ENCODE results near the gene RNASEL.

RNASEL gene

GRCh38 chr1:182601913-182602312 is 12.9 kb upstream of the RNASEL start:
- in situ Hi-C loops (cut with MboI; ENCODE audit: low sequenced_read_pairs) = no loop called here

GRCh38 chr1:182601416-182601786 is 12.3 kb upstream of the RNASEL start:
- in situ Hi-C loops (cut with MboI; ENCODE audit: low sequenced_read_pairs) = no loop called here

GRCh38 chr1:182600745-182601415 is 11.8 kb upstream of the RNASEL start:
- in situ Hi-C loops (cut with MboI; ENCODE audit: low sequenced_read_pairs) = no loop called here

DNA sequence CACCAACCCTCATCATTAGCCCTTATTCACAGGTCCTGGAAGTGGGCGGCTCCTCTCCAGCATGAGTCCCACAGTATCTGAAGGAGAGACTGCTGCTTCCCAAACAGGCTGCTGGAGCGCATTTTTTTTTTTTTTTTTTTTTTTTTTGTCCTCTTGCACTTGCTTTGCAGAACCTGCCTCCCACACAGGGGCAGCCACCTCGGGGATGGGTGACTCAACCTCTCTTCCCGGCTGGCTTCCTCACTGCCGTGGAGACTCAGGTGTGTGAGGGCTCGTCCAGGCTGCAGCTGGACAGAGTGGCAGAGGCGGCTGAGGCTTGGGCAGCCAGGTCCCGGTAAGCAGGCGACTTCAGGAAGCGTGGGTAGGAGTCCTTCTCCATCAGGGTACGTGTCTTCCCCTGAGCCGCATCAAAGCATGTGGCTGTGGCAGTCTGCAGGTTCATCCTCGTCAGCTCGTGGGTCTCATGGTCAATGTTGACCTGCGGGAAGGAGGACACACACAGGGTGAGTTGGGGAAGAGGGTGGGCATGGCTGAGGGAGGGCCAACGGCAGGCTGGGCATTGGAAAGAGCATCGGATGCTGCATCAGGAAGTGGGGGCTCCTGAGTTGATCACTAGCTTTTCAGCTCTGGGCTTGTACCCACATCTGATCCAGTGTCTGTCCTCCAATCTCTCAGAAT is 11.1 kb upstream of the RNASEL start:
- in situ Hi-C loops (cut with MboI; ENCODE audit: low sequenced_read_pairs) = no loop called here

- in situ Hi-C loops (cut with MboI; ENCODE audit: low sequenced_read_pairs) = no loop called here
Observed at GRCh38 chr1:182599339-182599738, 10.3 kb upstream of the RNASEL start.

- in situ Hi-C loops (cut with MboI; ENCODE audit: low sequenced_read_pairs) = no loop called here
Observed at GRCh38 chr1:182598296-182598695, 9.2 kb upstream of the RNASEL start.

GRCh38 chr1:182596934-182597333 is 7.9 kb upstream of the RNASEL start:
- in situ Hi-C loops (cut with MboI; ENCODE audit: low sequenced_read_pairs) = no loop called here

- in situ Hi-C loops (cut with MboI; ENCODE audit: low sequenced_read_pairs) = no loop called here
Observed at GRCh38 chr1:182595641-182596240, 6.7 kb upstream of the RNASEL start.

GRCh38 chr1:182589931-182590330 is 875 bp upstream of the RNASEL start:
- in situ Hi-C loops (cut with MboI; ENCODE audit: low sequenced_read_pairs) = no loop called here

- in situ Hi-C loops (cut with MboI; ENCODE audit: low sequenced_read_pairs) = no loop called here
Observed at GRCh38 chr1:182589520-182589919, 464 bp upstream of the RNASEL start.

DNA sequence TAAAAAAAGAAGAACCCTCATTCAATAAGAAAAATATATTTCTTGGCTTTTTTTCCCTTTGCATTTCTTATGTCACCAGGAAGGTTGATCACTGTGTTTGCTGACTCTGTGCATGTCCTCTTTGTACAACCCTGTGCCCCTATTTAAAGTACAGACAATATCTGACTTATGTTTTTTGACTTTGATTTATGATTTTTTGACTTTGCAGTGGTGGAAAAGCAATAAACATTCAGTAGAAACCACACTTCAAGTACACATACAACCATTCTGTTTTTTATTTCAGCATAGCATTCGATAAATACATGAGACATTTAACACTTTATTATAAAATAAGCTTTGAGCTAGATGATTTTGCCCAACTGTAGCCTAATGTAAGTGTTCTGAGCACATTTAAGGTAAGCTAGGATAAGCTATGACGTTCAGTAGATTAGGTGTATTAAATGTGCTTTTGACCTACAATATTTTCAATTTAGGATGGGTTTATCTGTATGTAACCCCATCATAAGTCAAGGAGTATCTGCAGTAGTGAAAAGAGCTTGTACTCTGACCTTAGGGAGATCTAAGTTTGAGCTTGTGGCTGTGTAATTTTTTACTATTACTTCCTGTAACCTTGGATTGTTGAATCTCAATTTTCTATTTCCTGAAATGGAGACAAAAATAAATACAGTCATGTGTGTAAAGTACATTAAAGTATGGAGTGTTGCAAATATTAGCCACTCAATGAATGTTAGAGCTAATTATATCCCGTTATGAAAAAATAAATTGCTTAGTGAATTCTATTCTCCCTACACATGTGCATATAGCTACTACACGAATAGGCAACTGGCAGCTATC is 1.2 kb downstream of the RNASEL start:
- in situ Hi-C loops (cut with MboI; ENCODE audit: low sequenced_read_pairs) = no loop called here

DNA sequence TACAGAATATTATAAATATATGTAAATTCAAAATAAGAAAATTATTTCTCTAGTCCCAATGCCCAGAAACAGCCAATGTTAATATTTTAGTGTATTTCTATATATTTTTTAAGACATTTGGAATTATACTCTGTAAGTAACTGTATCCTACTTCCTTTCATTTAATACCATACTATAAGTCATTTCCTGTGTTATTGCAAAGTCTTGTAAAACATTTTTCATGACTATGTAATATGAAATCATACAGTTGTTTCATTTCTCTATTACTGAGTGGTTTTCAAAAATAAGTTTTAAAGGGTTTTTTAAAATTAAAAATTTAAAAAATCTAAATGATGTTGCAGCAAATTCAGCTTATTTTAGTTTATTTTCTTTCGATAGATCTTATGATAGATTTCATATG is 2.0 kb downstream of the RNASEL start:
- in situ Hi-C loops (cut with MboI; ENCODE audit: low sequenced_read_pairs) = no loop called here

DNA sequence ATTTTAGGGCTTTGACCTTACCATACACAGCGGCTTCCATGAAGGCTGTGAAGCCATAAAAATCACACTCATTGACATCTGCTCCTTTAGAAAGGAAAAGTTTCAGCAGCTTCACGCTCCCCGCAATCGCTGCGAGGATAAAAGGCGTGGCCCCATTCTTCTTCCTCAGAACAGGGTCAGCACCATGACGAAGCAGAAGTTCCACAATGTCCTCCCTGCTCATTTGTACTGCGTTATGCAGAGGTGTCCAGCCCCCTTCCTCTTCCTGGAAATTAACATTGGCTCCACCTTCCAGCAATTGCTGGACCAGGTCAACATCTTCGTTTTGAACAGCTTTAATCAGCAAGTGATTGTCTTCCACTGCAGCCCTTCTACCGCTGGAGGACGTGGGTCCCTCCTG is 2.7 kb downstream of the RNASEL start:
- in situ Hi-C loops (cut with MboI; ENCODE audit: low sequenced_read_pairs) = no loop called here

GRCh38 chr1:182584746-182585145 is 4.3 kb downstream of the RNASEL start:
- in situ Hi-C loops (cut with MboI; ENCODE audit: low sequenced_read_pairs) = no loop called here

GRCh38 chr1:182580736-182581135 is 8.3 kb downstream of the RNASEL start:
- in situ Hi-C loops (cut with MboI; ENCODE audit: low sequenced_read_pairs) = no loop called here

GRCh38 chr1:182575540-182576149 is 13.4 kb downstream of the RNASEL start:
- in situ Hi-C loops (cut with MboI; ENCODE audit: low sequenced_read_pairs) = no loop called here

DNA sequence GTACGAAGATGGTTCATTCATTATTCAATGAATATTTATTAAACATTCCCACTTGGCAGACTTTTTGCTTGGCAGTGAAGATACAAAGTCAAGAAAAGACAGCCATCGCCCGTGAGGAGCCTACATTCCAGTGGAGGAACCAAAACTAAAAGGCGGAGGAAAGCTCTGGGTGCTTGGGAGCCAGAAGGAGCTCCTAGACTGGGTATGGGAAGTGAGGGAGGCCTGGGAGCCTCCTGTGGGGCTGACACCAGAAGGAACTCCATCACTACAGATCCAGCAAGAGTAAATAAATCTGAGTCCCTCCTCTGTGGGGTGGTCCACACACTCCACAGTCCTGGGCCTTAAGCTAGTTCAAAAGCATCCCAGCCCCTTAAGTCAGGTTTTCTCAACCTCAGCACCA is 14.9 kb downstream of the RNASEL start:
- in situ Hi-C loops (cut with MboI; ENCODE audit: low sequenced_read_pairs) = no loop called here

DNA sequence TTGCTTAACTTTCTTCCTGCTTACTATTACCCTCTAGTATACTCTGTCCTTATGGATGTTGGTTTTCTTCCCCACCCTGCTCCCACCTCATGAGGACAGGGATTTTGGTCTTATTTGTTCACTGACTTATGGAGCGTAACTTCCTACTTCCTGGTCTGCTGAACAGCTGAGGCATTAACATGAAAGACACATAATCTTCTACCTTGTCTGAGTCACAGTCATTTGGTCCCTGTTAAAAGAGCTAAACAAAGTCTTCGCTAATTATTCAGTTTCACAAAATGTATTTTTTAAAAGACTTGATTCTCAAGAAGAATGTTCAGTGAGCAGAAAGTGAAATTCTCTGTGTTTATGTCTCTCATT is 18.5 kb downstream of the RNASEL start:
- in situ Hi-C loops (cut with MboI; ENCODE audit: low sequenced_read_pairs) = no loop called here

DNA sequence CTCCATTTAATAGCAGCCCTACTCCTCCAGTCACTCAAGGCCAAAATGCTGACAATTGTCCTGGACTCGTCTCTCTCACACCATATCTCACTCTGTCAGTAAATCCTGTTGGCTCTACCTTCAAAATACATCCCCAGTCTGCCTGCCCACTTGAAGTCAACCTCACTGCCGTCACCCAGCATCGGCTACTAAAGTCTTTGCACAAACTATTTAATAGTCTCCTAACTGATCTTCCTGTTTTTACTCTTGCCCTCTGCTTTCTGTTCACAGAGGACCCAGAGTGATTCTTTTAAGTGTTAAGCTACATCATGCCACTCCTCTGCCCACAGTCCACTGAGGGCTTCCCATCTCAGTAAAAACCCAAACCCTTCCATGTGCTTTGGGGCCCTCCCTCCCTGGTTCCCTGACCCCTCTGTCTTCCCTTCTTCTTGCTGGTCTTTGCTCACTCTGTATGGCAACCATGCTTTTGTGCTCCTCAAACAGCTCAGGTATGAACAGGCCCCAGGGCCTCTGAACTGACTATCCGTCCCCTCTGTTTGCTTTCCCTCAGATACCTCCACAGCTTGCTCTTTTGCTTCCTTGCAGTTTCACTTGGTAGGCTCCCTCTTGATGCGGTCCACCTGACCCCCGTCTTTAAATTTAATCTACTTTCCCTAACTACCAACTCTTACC is 19.0 kb downstream of the RNASEL start:
- in situ Hi-C loops (cut with MboI; ENCODE audit: low sequenced_read_pairs) = no loop called here

GRCh38 chr1:182568647-182569284 is 20.3 kb downstream of the RNASEL start:
- in situ Hi-C loops (cut with MboI; ENCODE audit: low sequenced_read_pairs) = no loop called here
